Gastrocnemius medialis (tissue), 4 donors: ENCODE results near the gene PDXK.

ENCODE experiments used
- POLR2A ChIP-seq, 2 donors: fragments of 450-650 bp; IDR thresholded peaks; one replicate each; pipeline ENCODE4 v1.6.1; 2017; ENCODE audit warnings: antibody characterized with exemption in 2 of 2, mild to moderate bottlenecking in 2 of 2, moderate library complexity in 2 of 2
- TF ChIP-seq, protein P1 (sequence below), 5 experiments: fragments of 450-650 bp in 3 of 5; fragments of 200-600 bp in 2 of 5; sonication (generic) in 2 of 5; IDR thresholded peaks in 4 of 5; conservative IDR thresholded peaks in 1 of 5; 1 replicate in 4 of 5; 2 replicates in 1 of 5; pipeline ENCODE4 v1.5.1; 2016 to 2019; ENCODE audit warnings: antibody characterized with exemption in 5 of 5, mild to moderate bottlenecking in 3 of 5, moderate library complexity in 3 of 5

DNA sequence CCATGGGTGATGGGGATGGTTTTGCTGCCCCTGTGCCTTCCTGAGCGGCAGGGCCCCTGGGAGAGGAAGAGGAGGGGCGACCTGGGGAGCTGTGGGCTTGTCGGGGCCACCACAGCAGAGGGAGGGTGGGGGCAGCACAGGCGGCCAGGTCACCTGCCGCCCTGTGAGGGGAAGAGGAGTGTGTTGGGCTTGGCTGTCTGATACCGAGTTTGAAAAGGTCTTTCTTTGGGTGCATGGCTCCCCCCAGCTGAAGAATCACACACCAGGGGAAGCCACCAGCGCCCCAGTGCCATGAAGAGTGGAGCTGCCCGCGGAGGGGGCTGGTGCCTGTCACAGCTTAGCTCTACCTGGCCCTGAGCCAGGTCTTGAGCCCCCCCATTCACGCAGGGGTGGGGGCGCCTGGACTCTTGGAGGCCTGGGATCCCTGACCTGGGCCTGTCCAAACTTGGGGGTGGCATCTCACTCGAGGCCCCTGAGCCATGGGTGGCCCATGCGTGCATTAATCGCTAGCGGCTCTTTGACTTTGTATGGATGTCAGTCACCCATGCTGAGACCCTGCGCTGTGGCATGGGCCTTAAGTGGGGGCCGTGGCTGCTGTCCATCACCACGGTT is 30.8 kb downstream of the PDXK start:
- TF ChIP-seq, protein P1, sequence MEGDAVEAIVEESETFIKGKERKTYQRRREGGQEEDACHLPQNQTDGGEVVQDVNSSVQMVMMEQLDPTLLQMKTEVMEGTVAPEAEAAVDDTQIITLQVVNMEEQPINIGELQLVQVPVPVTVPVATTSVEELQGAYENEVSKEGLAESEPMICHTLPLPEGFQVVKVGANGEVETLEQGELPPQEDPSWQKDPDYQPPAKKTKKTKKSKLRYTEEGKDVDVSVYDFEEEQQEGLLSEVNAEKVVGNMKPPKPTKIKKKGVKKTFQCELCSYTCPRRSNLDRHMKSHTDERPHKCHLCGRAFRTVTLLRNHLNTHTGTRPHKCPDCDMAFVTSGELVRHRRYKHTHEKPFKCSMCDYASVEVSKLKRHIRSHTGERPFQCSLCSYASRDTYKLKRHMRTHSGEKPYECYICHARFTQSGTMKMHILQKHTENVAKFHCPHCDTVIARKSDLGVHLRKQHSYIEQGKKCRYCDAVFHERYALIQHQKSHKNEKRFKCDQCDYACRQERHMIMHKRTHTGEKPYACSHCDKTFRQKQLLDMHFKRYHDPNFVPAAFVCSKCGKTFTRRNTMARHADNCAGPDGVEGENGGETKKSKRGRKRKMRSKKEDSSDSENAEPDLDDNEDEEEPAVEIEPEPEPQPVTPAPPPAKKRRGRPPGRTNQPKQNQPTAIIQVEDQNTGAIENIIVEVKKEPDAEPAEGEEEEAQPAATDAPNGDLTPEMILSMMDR (IDR thresholded peaks at IDR 0.05 in 4 of 5, conservative IDR thresholded peaks at IDR 0.05 in 1 of 5), result no peak
- TF ChIP-seq POLR2A (IDR thresholded peaks at IDR 0.05), result no peak
